K562 (cell line): ENCODE data around the gene HYAL3. TPM values are rescaled to one million over a fixed set of nuclear protein-coding genes. Genes with fewer than 3 reads are reported as not detected.

Experiments
- CREBBP ChIP-seq: IDR thresholded peaks from one replicate; pipeline ENCODE4 v1.6.1; 2012; ENCODE audit warnings: low read depth, mild to moderate bottlenecking, control low read depth, inconsistent platforms, low read length
- CREM ChIP-seq: IDR thresholded peaks from 2 replicates; pipeline ENCODE4 v1.6.1; 2014; ENCODE audit warnings: antibody characterized with exemption, low read depth
- FOXK1 ChIP-seq: sonication (generic); formaldehyde crosslinking; IDR thresholded peaks from 2 replicates; pipeline ENCODE4 v1.8.0; 2022; ENCODE audit warnings: missing genetic modification reagents, mild to moderate bottlenecking, borderline replicate concordance
- ILK ChIP-seq: fragments of 450-650 bp; IDR thresholded peaks from 2 replicates; pipeline ENCODE4 v1.6.1; 2016; ENCODE audit warnings: missing genetic modification characterization, low read depth, mild to moderate bottlenecking, missing compliant biosample characterization, moderate library complexity, borderline replicate concordance
- MGA ChIP-seq: fragments of 450-650 bp; IDR thresholded peaks from 2 replicates; pipeline ENCODE4 v1.6.1; 2016; ENCODE audit warnings: mild to moderate bottlenecking, moderate library complexity
- NFIC ChIP-seq: fragments of 450-650 bp; IDR thresholded peaks from 2 replicates; pipeline ENCODE4 v1.6.1; 2017; ENCODE audit warnings: mild to moderate bottlenecking, inconsistent platforms
- RBM14 ChIP-seq: fragments of 200-400 bp; formaldehyde crosslinking; IDR thresholded peaks from 2 replicates; pipeline ENCODE4 v1.6.1; 2018; ENCODE audit warnings: low read depth, mild to moderate bottlenecking, low read length, moderate library complexity, borderline replicate concordance; ENCODE audit not compliant: insufficient read depth
- TGIF2 ChIP-seq: sonication (generic); formaldehyde crosslinking; IDR thresholded peaks from 2 replicates; pipeline ENCODE4 v1.8.1; 2022; ENCODE audit warnings: mild to moderate bottlenecking, missing genetic modification reagents, moderate library complexity
- ZNF551 ChIP-seq: fragments of 250-450 bp; sonication (Bioruptor Pico); IDR thresholded peaks from 2 replicates; pipeline ENCODE4 v1.5.0; 2021; ENCODE audit warnings: mild to moderate bottlenecking, moderate library complexity
- ZNF780A ChIP-seq: fragments of 250-450 bp; sonication (Bioruptor Pico); IDR thresholded peaks from 2 replicates; pipeline ENCODE4 v1.5.0; 2021; ENCODE audit warnings: mild to moderate bottlenecking
- polyA plus RNA-seq, 8 experiments: library from polyadenylated mRNA; depleted of rRNA in 4 of 8; stranded (reverse) in 5 of 8; unstranded in 3 of 8; fragments of >200 nt; fragmentation: Nextera tagmentation in 2 of 8; fragmentation: Illumina TruSeq in 1 of 8; extraction: Ambion mirVana in 2 of 8; extraction: Trizol in 1 of 8; gene quantifications; 2 replicates each; pipeline versions ENCODE4 v1.2.1 to v1.2.3, GENCODE V29; 2011 to 2014; ENCODE audit warnings: inconsistent platforms in 1 of 8, missing spikeins in 1 of 8
- total RNA-seq, 7 experiments: library from RNA; depleted of rRNA in 6 of 7; stranded (reverse); fragments of >200 nt in 6 of 7; fragmentation: Illumina TruSeq in 2 of 7; extraction: Trizol in 2 of 7; gene quantifications; 2 replicates each; pipeline versions ENCODE4 v1.2.1 to v1.2.3, GENCODE V29; 2011 to 2021; ENCODE audit warnings: low replicate concordance in 1 of 7
- TF ChIP-seq, protein P1 (sequence below), 2 experiments: fragments of 150-350 bp in 1 of 2; IDR thresholded peaks; 2 replicates each; pipeline ENCODE4 v1.6.1; 2012 to 2016; ENCODE audit warnings: low read depth in 2 of 2, low read length in 2 of 2, mild to moderate bottlenecking in 1 of 2, moderate library complexity in 1 of 2

Gene HYAL3
- total and polyA plus RNA-seq, 9 of the 15 experiments (the other 6 are each of a cell fraction or from before 2014, with no cell fraction given): 0.38 to 9.1 (median 6.8) TPM

DNA sequence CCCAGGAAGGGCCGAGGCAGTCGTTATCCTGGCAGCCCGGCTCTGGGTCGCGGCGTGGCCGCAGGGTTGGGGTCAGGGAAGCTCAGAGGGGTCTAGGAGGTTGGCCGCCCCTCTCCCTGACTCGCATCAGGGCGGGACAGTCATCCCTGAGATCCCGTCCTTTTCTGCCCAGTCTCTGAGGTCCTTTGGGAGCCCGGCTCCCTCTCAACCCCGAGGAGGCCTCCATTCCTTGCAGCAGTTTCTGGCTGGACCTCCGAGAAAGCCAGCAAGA lies 22.8 kb upstream of the HYAL3 start (continued):
- TF ChIP-seq MGA (no peak), ZNF780A (CRISPR knock-in tag) (no peak), ZNF551 (CRISPR knock-in tag) (no peak), FOXK1 (CRISPR knock-in tag) (no peak), CREBBP (no peak), TGIF2 (CRISPR knock-in tag) (no peak), ILK (tag) (no peak), CREM (no peak), RBM14 (no peak), NFIC (peak; percentile 4; the same call in 1 of the 2 replicates)
- TF ChIP-seq, protein P1, sequence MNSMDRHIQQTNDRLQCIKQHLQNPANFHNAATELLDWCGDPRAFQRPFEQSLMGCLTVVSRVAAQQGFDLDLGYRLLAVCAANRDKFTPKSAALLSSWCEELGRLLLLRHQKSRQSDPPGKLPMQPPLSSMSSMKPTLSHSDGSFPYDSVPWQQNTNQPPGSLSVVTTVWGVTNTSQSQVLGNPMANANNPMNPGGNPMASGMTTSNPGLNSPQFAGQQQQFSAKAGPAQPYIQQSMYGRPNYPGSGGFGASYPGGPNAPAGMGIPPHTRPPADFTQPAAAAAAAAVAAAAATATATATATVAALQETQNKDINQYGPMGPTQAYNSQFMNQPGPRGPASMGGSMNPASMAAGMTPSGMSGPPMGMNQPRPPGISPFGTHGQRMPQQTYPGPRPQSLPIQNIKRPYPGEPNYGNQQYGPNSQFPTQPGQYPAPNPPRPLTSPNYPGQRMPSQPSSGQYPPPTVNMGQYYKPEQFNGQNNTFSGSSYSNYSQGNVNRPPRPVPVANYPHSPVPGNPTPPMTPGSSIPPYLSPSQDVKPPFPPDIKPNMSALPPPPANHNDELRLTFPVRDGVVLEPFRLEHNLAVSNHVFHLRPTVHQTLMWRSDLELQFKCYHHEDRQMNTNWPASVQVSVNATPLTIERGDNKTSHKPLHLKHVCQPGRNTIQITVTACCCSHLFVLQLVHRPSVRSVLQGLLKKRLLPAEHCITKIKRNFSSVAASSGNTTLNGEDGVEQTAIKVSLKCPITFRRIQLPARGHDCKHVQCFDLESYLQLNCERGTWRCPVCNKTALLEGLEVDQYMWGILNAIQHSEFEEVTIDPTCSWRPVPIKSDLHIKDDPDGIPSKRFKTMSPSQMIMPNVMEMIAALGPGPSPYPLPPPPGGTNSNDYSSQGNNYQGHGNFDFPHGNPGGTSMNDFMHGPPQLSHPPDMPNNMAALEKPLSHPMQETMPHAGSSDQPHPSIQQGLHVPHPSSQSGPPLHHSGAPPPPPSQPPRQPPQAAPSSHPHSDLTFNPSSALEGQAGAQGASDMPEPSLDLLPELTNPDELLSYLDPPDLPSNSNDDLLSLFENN (IDR thresholded peaks at IDR 0.05; ENCODE audit: low read depth in 2 of 2, low read length in 2 of 2): no peak
